ENCODE measurements around the gene SLC39A3. TPM values are rescaled to one million over a fixed set of nuclear protein-coding genes. Genes with fewer than 3 reads are reported as not detected.

Gene SLC39A3
- total and polyA plus RNA-seq, 2 of the 8 experiments (the other 6 are each of a cell fraction or from before 2014, with no cell fraction given), result 33.0 to 52.9 TPM

GRCh38 chr19:2685204-2685704, 54.6 kb downstream of the SLC39A3 start:
- 94% methylated on average over 6 of the region's 6 CpGs; no CpG with 5 or more reads in 1 of the 2 experiments for WGBS, 2 experiments (ENCODE audit: extremely low coverage in 1 of 2, insufficient coverage in 1 of 2, insufficient read length in 1 of 2, insufficient replicate concordance in 2 of 2, low coverage in 1 of 2, low lambda C conversion rate in 2 of 2, missing lambda C conversion rate in 1 of 2)
- Histone ChIP-seq H4K20me1 (replicated peaks in 1 of 2; ENCODE audit: control insufficient read depth in 1 of 2, insufficient read depth in 2 of 2, low read length in 2 of 2) (no peaks in the 10 kb centered on the region), H2BK12ac (ENCODE audit: low read depth, low read length) (no peak overlapping the region), H3K9ac (replicated peaks in 1 of 4; ENCODE audit: extremely low read depth in 1 of 4, low read depth in 3 of 4, low read length in 3 of 4) (no peak overlapping the region), H3K4me3 (ENCODE audit: extremely low read depth in 1 of 4, insufficient read depth in 2 of 4, low read depth in 3 of 4, low read length in 4 of 4) (no peak overlapping the region), H4K8ac (ENCODE audit: extremely low read depth, insufficient read depth, low read length) (no peak overlapping the region), H3K56ac (replicated peaks; ENCODE audit: insufficient read length, low read depth, low read length) (no peak overlapping the region), H3K23ac (ENCODE audit: insufficient read length) (no peak overlapping the region), H3K79me1 (ENCODE audit: low read depth, low read length) (no peaks in the 10 kb centered on the region), H2BK15ac (ENCODE audit: low read length) (no peak overlapping the region), H4K5ac (ENCODE audit: insufficient read length, low read depth, low read length) (no peak overlapping the region), H3K4me1 (replicated peaks in 1 of 4; ENCODE audit: control insufficient read depth in 3 of 4, insufficient read depth in 4 of 4, low read length in 3 of 4) (no peaks in the 10 kb centered on the region; a peak in 1 of 7 replicates), H3K18ac (ENCODE audit: extremely low read depth, low read length) (no peak overlapping the region), H3K36me3 (ENCODE audit: control insufficient read depth in 2 of 4, insufficient read depth in 4 of 4, low read length in 3 of 4) (no peaks in the 10 kb centered on the region; a peak in 1 of 8 replicates), H3K9me3 (ENCODE audit: insufficient read depth in 2 of 2, low read depth in 1 of 2, low read length in 1 of 2) (no peaks in the 10 kb centered on the region), H3K4ac (replicated peaks; ENCODE audit: insufficient read length, low read depth, low read length) (no peak overlapping the region), H2BK5ac (ENCODE audit: low read depth, low read length) (no peak overlapping the region), H3K23me2 (ENCODE audit: low read depth, low read length) (no peaks in the 10 kb centered on the region), H2BK20ac (ENCODE audit: low read length) (no peak overlapping the region), H4K91ac (replicated peaks; ENCODE audit: insufficient read length, low read length) (no peak overlapping the region), H3K79me2 (ENCODE audit: control insufficient read depth in 1 of 2, insufficient read depth in 2 of 2, low read length in 2 of 2) (no peaks in the 10 kb centered on the region), H3K27me3 (replicated peaks in 1 of 4; ENCODE audit: control insufficient read depth in 3 of 4, extremely low read depth in 1 of 4, insufficient read depth in 3 of 4, low read length in 3 of 4) (no peaks in the 10 kb centered on the region), H2AFZ (ENCODE audit: low read length) (no peak overlapping the region), H2BK120ac (replicated peaks; ENCODE audit: low read depth, low read length) (no peak overlapping the region), H3K14ac (ENCODE audit: insufficient read length) (no peak overlapping the region), H3K27ac (ENCODE audit: low read depth, low read length) (no peak overlapping the region), H2AK5ac (ENCODE audit: low read depth, low read length) (no peak overlapping the region), H3K4me2 (ENCODE audit: insufficient read depth in 1 of 2, low read depth in 2 of 2, low read length in 2 of 2) (no peak overlapping the region)
- TF ChIP-seq NANOG (IDR thresholded peaks at IDR 0.05; ENCODE audit: insufficient read depth, low read depth, low read length, poor library complexity, severe bottlenecking), result no peak
- TF ChIP-seq TAF1 (IDR thresholded peaks at IDR 0.05; ENCODE audit: low read depth, low read length), result no peak
- TF ChIP-seq SIX5 (IDR thresholded peaks at IDR 0.05; ENCODE audit: low read depth, low read length), result no peak
- no peak for TF ChIP-seq GTF2F1 (IDR thresholded peaks at IDR 0.05; ENCODE audit: borderline replicate concordance, low read depth, low read length)
- CTCF ChIA-PET (ENCODE audit: partially characterized antibody), result interaction anchor here (0.7 to 1.2 kb wide), 4 partner anchors 14 to 100 kb away, joined by 3 to 7 read pairs (median 3); partner anchors contain the start of gene THOP1
- POLR2A ChIA-PET (ENCODE audit: partially characterized antibody), result no interaction called here
- no peak for FAIRE-seq
- no peak for DNase-seq (ENCODE audit: low read depth in 1 of 2, low spot score in 2 of 2)

All from H1 (cell line).